H9 (cell line): ENCODE measurements around the gene PARD3. TPM values are rescaled to one million over a fixed set of nuclear protein-coding genes. Genes with fewer than 3 reads are reported as not detected.

Experiments
- DNase-seq: peaks from one replicate; pipeline ENCODE4 v3.0.0-alpha.2; 2017
- H2AFZ ChIP-seq: one replicate; pipeline ENCODE4 v1.6.1; 2013; ENCODE audit warnings: mild to moderate bottlenecking, low read length, control low read depth, moderate library complexity
- H2AK5ac ChIP-seq: 2 replicates; pipeline ENCODE4 v1.6.1; 2013; ENCODE audit warnings: low read length, control low read depth, mixed read lengths; ENCODE audit not compliant: insufficient read length
- H2BK120ac ChIP-seq: one replicate; pipeline ENCODE4 v1.6.1; 2013; ENCODE audit warnings: low read depth, mild to moderate bottlenecking, low read length, control low read depth, inconsistent platforms; ENCODE audit not compliant: poor library complexity, severe bottlenecking
- H2BK12ac ChIP-seq: 2 replicates; pipeline ENCODE4 v1.6.1; 2013; ENCODE audit warnings: low read length, control low read depth, mixed read lengths, low read depth; ENCODE audit not compliant: insufficient read length
- H2BK15ac ChIP-seq: 2 replicates; pipeline ENCODE4 v1.6.1; 2013; ENCODE audit warnings: low read depth, low read length, control low read depth
- H2BK20ac ChIP-seq: one replicate; pipeline ENCODE4 v1.6.1; 2013; ENCODE audit warnings: low read depth, mild to moderate bottlenecking, low read length, control low read depth, inconsistent platforms; ENCODE audit not compliant: poor library complexity, severe bottlenecking
- H2BK5ac ChIP-seq: 2 replicates; pipeline ENCODE4 v1.6.1; 2013; ENCODE audit warnings: low read length, control low read depth, mixed read lengths; ENCODE audit not compliant: insufficient read length
- H3K14ac ChIP-seq: 2 replicates; pipeline ENCODE4 v1.6.1; 2013; ENCODE audit warnings: low read length, control low read depth; ENCODE audit not compliant: insufficient read depth
- H3K18ac ChIP-seq: 2 replicates; pipeline ENCODE4 v1.6.1; 2013; ENCODE audit warnings: low read depth, mild to moderate bottlenecking, mixed read lengths, low read length, control low read depth; ENCODE audit not compliant: insufficient read length
- H3K23ac ChIP-seq: 2 replicates; pipeline ENCODE4 v1.6.1; 2013; ENCODE audit warnings: low read length, control low read depth, mixed read lengths, low read depth; ENCODE audit not compliant: insufficient read length
- H3K23me2 ChIP-seq: 2 replicates; pipeline ENCODE4 v1.6.1; 2013; ENCODE audit warnings: low read depth, mild to moderate bottlenecking, mixed read lengths, low read length, control low read depth; ENCODE audit not compliant: insufficient read length, poor library complexity, severe bottlenecking
- H3K27ac ChIP-seq: 2 replicates; pipeline ENCODE4 v1.5.1; 2013; ENCODE audit warnings: low read length, control low read depth, mixed read lengths, low read depth; ENCODE audit not compliant: insufficient read length
- H3K27me3 ChIP-seq: 2 replicates; pipeline ENCODE4 v1.6.1; 2013; ENCODE audit warnings: low read length, control low read depth, inconsistent platforms; ENCODE audit not compliant: insufficient read depth
- H3K4ac ChIP-seq: 2 replicates; pipeline ENCODE4 v1.6.1; 2013; ENCODE audit warnings: low read depth, mild to moderate bottlenecking, control low read depth, inconsistent platforms, low read length, moderate library complexity
- H3K4me1 ChIP-seq: 2 replicates; pipeline ENCODE4 v1.6.1; 2013; ENCODE audit warnings: low read length, control low read depth, inconsistent platforms; ENCODE audit not compliant: insufficient read depth
- H3K4me2 ChIP-seq: 2 replicates; pipeline ENCODE4 v1.6.1; 2013; ENCODE audit warnings: low read length, control low read depth, mixed read lengths; ENCODE audit not compliant: insufficient read length, insufficient read depth
- H3K56ac ChIP-seq: 2 replicates; pipeline ENCODE4 v1.6.1; 2013; ENCODE audit warnings: low read depth, mild to moderate bottlenecking, mixed read lengths, low read length, control low read depth; ENCODE audit not compliant: insufficient read length
- H3K79me1 ChIP-seq: 2 replicates; pipeline ENCODE4 v1.6.1; 2013; ENCODE audit warnings: low read depth, mild to moderate bottlenecking, moderate library complexity, low read length, control low read depth, inconsistent platforms; ENCODE audit not compliant: insufficient read depth, poor library complexity, severe bottlenecking
- H3K79me2 ChIP-seq: 2 replicates; pipeline ENCODE4 v1.6.1; 2013; ENCODE audit warnings: low read length, control low read depth, inconsistent platforms; ENCODE audit not compliant: insufficient read depth
- H3K9ac ChIP-seq: 2 replicates; pipeline ENCODE4 v1.6.1; 2013; ENCODE audit warnings: low read length, control low read depth, mixed read lengths; ENCODE audit not compliant: insufficient read length; ENCODE audit errors: extremely low read depth
- H3K9me3 ChIP-seq: one replicate; pipeline ENCODE4 v1.6.1; 2013; ENCODE audit warnings: low read depth, low read length, inconsistent platforms; ENCODE audit not compliant: control insufficient read depth
- H3T11ph ChIP-seq: one replicate; pipeline ENCODE4 v1.6.1; 2013; ENCODE audit warnings: mild to moderate bottlenecking, low read length, control low read depth, inconsistent platforms
- H4K20me1 ChIP-seq: one replicate; pipeline ENCODE4 v1.6.1; 2013; ENCODE audit not compliant: control insufficient read depth, insufficient read length, insufficient read depth
- H4K5ac ChIP-seq: 2 replicates; pipeline ENCODE4 v1.6.1; 2013; ENCODE audit warnings: low read depth, mild to moderate bottlenecking, mixed read lengths, low read length, control low read depth; ENCODE audit not compliant: insufficient read length
- H4K8ac ChIP-seq: replicated peaks from 2 replicates; pipeline ENCODE4 v1.6.1; 2013; ENCODE audit warnings: low read length, control low read depth, mixed read lengths, low read depth; ENCODE audit not compliant: insufficient read length
- H4K91ac ChIP-seq: 2 replicates; pipeline ENCODE4 v1.6.1; 2013; ENCODE audit warnings: low read depth, mild to moderate bottlenecking, moderate library complexity, mixed read lengths, low read length, control low read depth; ENCODE audit not compliant: insufficient read length
- H3K27ac Mint-ChIP-seq, 3 experiments: 2 replicates in 2 of 3; 3 replicates in 1 of 3; pipeline ENCODE4 v1.8.0; 2020 to 2021; ENCODE audit warnings: mixed read lengths in 3 of 3, mild to moderate bottlenecking in 1 of 3, moderate library complexity in 1 of 3
- H3K27me3 Mint-ChIP-seq: 2 replicates; pipeline ENCODE4 v1.8.0; 2021; ENCODE audit warnings: low read depth, mild to moderate bottlenecking, moderate library complexity, mixed read lengths
- H3K36me3 Mint-ChIP-seq, 3 experiments: 2 replicates in 2 of 3; 3 replicates in 1 of 3; pipeline ENCODE4 v1.8.0; 2020 to 2021; ENCODE audit warnings: low read depth in 3 of 3, mixed read lengths in 3 of 3; ENCODE audit not compliant: insufficient read depth in 1 of 3
- H3K4me1 Mint-ChIP-seq, 2 experiments: 2 replicates each; pipeline ENCODE4 v1.8.0; 2020; ENCODE audit warnings: mixed read lengths in 2 of 2
- H3K4me3 Mint-ChIP-seq, 2 experiments: 2 replicates in 1 of 2; 3 replicates in 1 of 2; pipeline ENCODE4 v1.8.0; 2020 to 2021; ENCODE audit warnings: mild to moderate bottlenecking in 2 of 2, mixed read lengths in 2 of 2, moderate library complexity in 1 of 2
- H3K9me3 Mint-ChIP-seq, 2 experiments: 2 replicates in 1 of 2; 3 replicates in 1 of 2; pipeline ENCODE4 v1.8.0; 2020; ENCODE audit warnings: mild to moderate bottlenecking in 2 of 2, mixed read lengths in 2 of 2, moderate library complexity in 1 of 2
- CTCF ChIP-seq: fragments of 200-600 bp; sonication (generic); conservative IDR thresholded peaks from 3 replicates; pipeline ENCODE4 v1.8.0; 2021; ENCODE audit warnings: antibody characterized with exemption, mild to moderate bottlenecking
- WGBS: extraction: QIAGEN DNeasy Blood & Tissue Kit; methylation state at CpG from one replicate; pipeline ENCODE4 v1.1.7; 2013; ENCODE audit warnings: missing lambda C conversion rate, low lambda C conversion rate, mixed read lengths; ENCODE audit not compliant: insufficient read length; ENCODE audit errors: extremely low coverage; 5-methylcytosine and 5-hydroxymethylcytosine counted together
- total RNA-seq: library from RNA; stranded (reverse); gene quantifications from 2 replicates; pipeline ENCODE4 v1.2.1, GENCODE V29; 2021

The PARD3 gene
- total RNA-seq, 1 experiment from 2014 or later = 44.7 TPM

DNA sequence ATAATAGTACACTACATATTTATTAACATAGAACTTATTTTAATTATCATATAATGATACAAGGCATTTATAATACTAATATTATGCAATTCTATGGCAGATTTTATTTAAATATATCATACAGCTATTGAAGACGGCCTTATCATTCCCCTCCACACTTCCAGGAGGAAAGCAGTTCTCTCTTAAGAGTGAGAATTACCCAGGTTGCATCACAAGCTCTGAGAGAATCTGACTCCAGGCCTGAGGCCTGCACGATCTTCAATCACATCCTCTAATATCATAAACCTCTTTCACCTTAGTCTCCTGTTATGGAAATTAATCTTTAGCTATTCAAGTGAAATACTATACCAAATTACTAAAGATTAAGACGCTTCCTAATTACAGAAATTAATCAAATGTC lies 564.4 kb downstream of the PARD3 start:
- Mint-ChIP-seq H3K4me1 (peaks cover 14 to 22% of the 10 kb centered on the region in 2 experiments), H3K9me3 (no peaks in the 10 kb centered on the region), H3K36me3 (no peaks in the 10 kb centered on the region), H3K27ac (no peak overlapping the region), H3K4me3 (no peak overlapping the region), H3K27me3 (no peaks in the 10 kb centered on the region)
- Histone ChIP-seq H2AFZ (no peak overlapping the region), H3K4ac (no peak overlapping the region), H3K9me3 (no peaks in the 10 kb centered on the region), H3K14ac (no peak overlapping the region), H3K23me2 (no peaks in the 10 kb centered on the region), H3K79me1 (no peaks in the 10 kb centered on the region), H3K56ac (no peak overlapping the region), H2AK5ac (no peak overlapping the region), H2BK20ac (no peak overlapping the region), H3K4me1 (peaks cover 5% of the 10 kb centered on the region; the same call in 1 of the 2 replicates), H2BK15ac (no peak overlapping the region), H3K27ac (no peak overlapping the region), H3K79me2 (no peaks in the 10 kb centered on the region), H3T11ph (no peak overlapping the region), H4K8ac (no peak overlapping the region), H3K23ac (no peak overlapping the region), H2BK120ac (no peak overlapping the region), H4K20me1 (no peaks in the 10 kb centered on the region), H2BK5ac (no peak overlapping the region), H3K9ac (no peak overlapping the region), H4K91ac (no peak overlapping the region), H2BK12ac (no peak overlapping the region), H3K18ac (no peak overlapping the region), H3K4me2 (no peak overlapping the region), H4K5ac (no peak overlapping the region), H3K27me3 (no peaks in the 10 kb centered on the region)
- WGBS = no CpG with 5 or more reads among the region's 3 CpGs
- no peak for DNase-seq
- TF ChIP-seq CTCF = no peak
